Measurements from ENCODE around the gene STEAP4. TPM values are rescaled to one million over a fixed set of nuclear protein-coding genes. Genes with fewer than 3 reads are reported as not detected.

STEAP4 gene
- total RNA-seq, 1 experiment from 2014 or later: 7.4 TPM

- no peak overlapping the region for H3K4me3 Mint-ChIP-seq (ENCODE audit: low read depth, unreplicated experiment)
- no peaks in the 10 kb centered on the region for H3K4me1 Mint-ChIP-seq (ENCODE audit: low read depth, unreplicated experiment)
- H3K36me3 Mint-ChIP-seq (ENCODE audit: insufficient read depth, unreplicated experiment): no peaks in the 10 kb centered on the region
- no peaks in the 10 kb centered on the region for H3K27me3 Mint-ChIP-seq (ENCODE audit: unreplicated experiment)
- no peak for DNase-seq
- no peak overlapping the region for H3K27ac Mint-ChIP-seq (ENCODE audit: unreplicated experiment)
- no peak for TF ChIP-seq CTCF (IDR thresholded peaks at IDR 0.05; ENCODE audit: unreplicated experiment)
- no peaks in the 10 kb centered on the region for H3K9me3 Mint-ChIP-seq (ENCODE audit: low read depth, unreplicated experiment)
- no TSS peak for BruUV-seq (replicated peaks)
- intact Hi-C loops (cut with micrococcal nuclease; ENCODE audit: unreplicated experiment): no loop called here
- CTCF ChIA-PET: interaction anchor here (0.6 kb wide), 1 partner anchor 345 kb away, joined by 3 read pairs; no protein-coding TSS in a partner anchor
Observed at GRCh38 chr7:88339195-88339922, 32.7 kb upstream of the STEAP4 start.

GRCh38 chr7:88338503-88338902 is 31.8 kb upstream of the STEAP4 start:
- H3K9me3 Mint-ChIP-seq (ENCODE audit: low read depth, unreplicated experiment): no peaks in the 10 kb centered on the region
- H3K4me3 Mint-ChIP-seq (ENCODE audit: low read depth, unreplicated experiment): no peak overlapping the region
- no peak overlapping the region for H3K27ac Mint-ChIP-seq (ENCODE audit: unreplicated experiment)
- BruUV-seq (replicated peaks): no TSS peak
- H3K36me3 Mint-ChIP-seq (ENCODE audit: insufficient read depth, unreplicated experiment): no peaks in the 10 kb centered on the region
- intact Hi-C loops (cut with micrococcal nuclease; ENCODE audit: unreplicated experiment): no loop called here
- no peak for DNase-seq
- no peaks in the 10 kb centered on the region for H3K4me1 Mint-ChIP-seq (ENCODE audit: low read depth, unreplicated experiment)
- CTCF ChIA-PET: no interaction called here
- TF ChIP-seq CTCF (IDR thresholded peaks at IDR 0.05; ENCODE audit: unreplicated experiment): no peak
- H3K27me3 Mint-ChIP-seq (ENCODE audit: unreplicated experiment): no peaks in the 10 kb centered on the region

- H3K36me3 Mint-ChIP-seq (ENCODE audit: insufficient read depth, unreplicated experiment): no peaks in the 10 kb centered on the region
- no peaks in the 10 kb centered on the region for H3K4me1 Mint-ChIP-seq (ENCODE audit: low read depth, unreplicated experiment)
- H3K4me3 Mint-ChIP-seq (ENCODE audit: low read depth, unreplicated experiment): no peak overlapping the region
- intact Hi-C loops (cut with micrococcal nuclease; ENCODE audit: unreplicated experiment): no loop called here
- no peaks in the 10 kb centered on the region for H3K9me3 Mint-ChIP-seq (ENCODE audit: low read depth, unreplicated experiment)
- DNase-seq: no peak
- BruUV-seq (replicated peaks): no TSS peak
- CTCF ChIA-PET: no interaction called here
- no peaks in the 10 kb centered on the region for H3K27me3 Mint-ChIP-seq (ENCODE audit: unreplicated experiment)
- no peak for TF ChIP-seq CTCF (IDR thresholded peaks at IDR 0.05; ENCODE audit: unreplicated experiment)
- no peak overlapping the region for H3K27ac Mint-ChIP-seq (ENCODE audit: unreplicated experiment)
Observed at GRCh38 chr7:88337572-88337971, 30.9 kb upstream of the STEAP4 start.

GRCh38 chr7:88331322-88331721 is 24.6 kb upstream of the STEAP4 start:
- no peak for DNase-seq
- H3K9me3 Mint-ChIP-seq (ENCODE audit: low read depth, unreplicated experiment): no peaks in the 10 kb centered on the region
- no TSS peak for BruUV-seq (replicated peaks)
- no peak overlapping the region for H3K27ac Mint-ChIP-seq (ENCODE audit: unreplicated experiment)
- H3K36me3 Mint-ChIP-seq (ENCODE audit: insufficient read depth, unreplicated experiment): no peaks in the 10 kb centered on the region
- CTCF ChIA-PET: no interaction called here
- no peaks in the 10 kb centered on the region for H3K4me1 Mint-ChIP-seq (ENCODE audit: low read depth, unreplicated experiment)
- H3K27me3 Mint-ChIP-seq (ENCODE audit: unreplicated experiment): no peaks in the 10 kb centered on the region
- no peak for TF ChIP-seq CTCF (IDR thresholded peaks at IDR 0.05; ENCODE audit: unreplicated experiment)
- H3K4me3 Mint-ChIP-seq (ENCODE audit: low read depth, unreplicated experiment): no peak overlapping the region
- intact Hi-C loops (cut with micrococcal nuclease; ENCODE audit: unreplicated experiment): no loop called here
